Vagina (tissue), 2 donors: ENCODE measurements around the gene PTPN21.

Experiments
- POLR2A ChIP-seq, 2 donors: fragments of 450-650 bp; IDR thresholded peaks; one replicate each; pipeline ENCODE4 v1.6.1; 2017; ENCODE audit warnings: antibody characterized with exemption in 2 of 2, mild to moderate bottlenecking in 2 of 2, moderate library complexity in 2 of 2
- POLR2AphosphoS5 ChIP-seq, 2 donors: sonication (generic); formaldehyde crosslinking; IDR thresholded peaks; one replicate each; pipeline ENCODE4 v1.9.0; 2017; ENCODE audit warnings: antibody characterized with exemption in 2 of 2, mild to moderate bottlenecking in 2 of 2, low read depth in 1 of 2; ENCODE audit not compliant: insufficient read depth in 1 of 2
- TF ChIP-seq, protein P1 (sequence below), 3 experiments: fragments of 450-650 bp in 2 of 3; fragments of 200-600 bp in 1 of 3; sonication (generic) in 1 of 3; IDR thresholded peaks; one replicate each; pipeline ENCODE4 v1.5.1; 2017 to 2019; ENCODE audit warnings: antibody characterized with exemption in 3 of 3, mild to moderate bottlenecking in 2 of 3, moderate library complexity in 2 of 3

DNA sequence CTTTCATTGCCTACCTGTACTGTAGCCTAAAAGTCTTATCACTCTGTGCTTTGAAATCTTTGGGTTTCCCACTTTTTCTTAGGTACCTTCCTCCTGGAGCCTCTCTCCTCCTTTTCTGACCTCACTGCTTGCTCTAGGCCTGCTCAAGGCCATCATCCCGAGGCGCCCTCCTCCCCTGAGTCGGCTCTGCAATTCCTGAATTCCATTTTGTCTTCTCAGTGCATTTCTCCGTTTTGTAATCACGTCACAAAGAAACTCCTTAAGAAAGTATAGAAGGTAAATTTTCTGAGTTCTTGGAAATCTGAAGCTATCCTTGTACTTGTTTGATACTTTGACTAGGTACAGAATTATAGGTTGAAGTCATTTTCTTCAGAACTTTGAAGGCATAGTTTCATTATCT is 33.3 kb upstream of the PTPN21 start:
- TF ChIP-seq, protein P1, sequence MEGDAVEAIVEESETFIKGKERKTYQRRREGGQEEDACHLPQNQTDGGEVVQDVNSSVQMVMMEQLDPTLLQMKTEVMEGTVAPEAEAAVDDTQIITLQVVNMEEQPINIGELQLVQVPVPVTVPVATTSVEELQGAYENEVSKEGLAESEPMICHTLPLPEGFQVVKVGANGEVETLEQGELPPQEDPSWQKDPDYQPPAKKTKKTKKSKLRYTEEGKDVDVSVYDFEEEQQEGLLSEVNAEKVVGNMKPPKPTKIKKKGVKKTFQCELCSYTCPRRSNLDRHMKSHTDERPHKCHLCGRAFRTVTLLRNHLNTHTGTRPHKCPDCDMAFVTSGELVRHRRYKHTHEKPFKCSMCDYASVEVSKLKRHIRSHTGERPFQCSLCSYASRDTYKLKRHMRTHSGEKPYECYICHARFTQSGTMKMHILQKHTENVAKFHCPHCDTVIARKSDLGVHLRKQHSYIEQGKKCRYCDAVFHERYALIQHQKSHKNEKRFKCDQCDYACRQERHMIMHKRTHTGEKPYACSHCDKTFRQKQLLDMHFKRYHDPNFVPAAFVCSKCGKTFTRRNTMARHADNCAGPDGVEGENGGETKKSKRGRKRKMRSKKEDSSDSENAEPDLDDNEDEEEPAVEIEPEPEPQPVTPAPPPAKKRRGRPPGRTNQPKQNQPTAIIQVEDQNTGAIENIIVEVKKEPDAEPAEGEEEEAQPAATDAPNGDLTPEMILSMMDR (IDR thresholded peaks at IDR 0.05): no peak
- TF ChIP-seq POLR2A (IDR thresholded peaks at IDR 0.05) (no peak), POLR2AphosphoS5 (IDR thresholded peaks at IDR 0.05; ENCODE audit: insufficient read depth in 1 of 2, low read depth in 1 of 2) (no peak)
